ENCODE measurements around the gene HAUS2. TPM values are rescaled to one million over a fixed set of nuclear protein-coding genes. Genes with fewer than 3 reads are reported as not detected.

The HAUS2 gene
- total RNA-seq, 1 donor from 2014 or later, result 20.0 TPM

DNA sequence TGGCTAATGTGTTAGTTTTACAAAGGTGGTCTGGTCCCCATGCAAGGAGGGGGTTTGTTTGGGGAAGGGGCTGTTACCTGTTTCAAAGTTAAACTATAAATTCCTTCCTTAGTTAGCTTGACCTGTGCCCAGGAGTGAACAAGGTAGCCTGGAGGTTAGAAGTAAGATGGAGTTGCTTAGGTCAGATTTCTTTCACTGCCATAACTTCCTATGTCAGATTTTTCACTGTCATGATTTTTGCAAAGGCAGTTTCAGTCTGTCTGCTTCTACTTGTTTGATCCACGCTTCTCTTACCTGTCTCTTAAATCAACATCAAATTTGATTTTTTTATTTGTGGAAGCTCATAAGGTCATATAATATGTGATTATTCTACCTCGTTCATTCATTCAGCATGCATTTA is 55.3 kb downstream of the HAUS2 start:
- intact Hi-C loops (cut with DNase I), result no loop called here
- DNase-seq (ENCODE audit: low spot score) (no peak), ATAC-seq (no peak)

GRCh38 chr15:42604894-42605744 is 56.5 kb downstream of the HAUS2 start:
- DNase-seq (ENCODE audit: low spot score) (no peak), ATAC-seq (peak; percentile 83)
- intact Hi-C loops (cut with DNase I), result no loop called here

GRCh38 chr15:42605796-42606195 is 57.2 kb downstream of the HAUS2 start:
- ATAC-seq (no peak), DNase-seq (ENCODE audit: low spot score) (no peak)
- intact Hi-C loops (cut with DNase I), result no loop called here

GRCh38 chr15:42608110-42608531 is 59.5 kb downstream of the HAUS2 start:
- DNase-seq (ENCODE audit: low spot score) (no peak), ATAC-seq (no peak)
- intact Hi-C loops (cut with DNase I), result no loop called here

GRCh38 chr15:42608752-42609488 is 60.3 kb downstream of the HAUS2 start:
- intact Hi-C loops (cut with DNase I), result no loop called here
- DNase-seq (ENCODE audit: low spot score), result no peak
- ATAC-seq, result no peak

GRCh38 chr15:42611532-42611931 is 62.9 kb downstream of the HAUS2 start:
- no peak for DNase-seq (ENCODE audit: low spot score)
- intact Hi-C loops (cut with DNase I), result no loop called here
- ATAC-seq, result no peak

- ATAC-seq (no peak), DNase-seq (ENCODE audit: low spot score) (no peak)
- intact Hi-C loops (cut with DNase I), result no loop called here
These were observed 63.8 kb downstream of the HAUS2 start for GRCh38 chr15:42612367-42612912.

- intact Hi-C loops (cut with DNase I), result no loop called here
- no peak for ATAC-seq
These were observed 67.5 kb downstream of the HAUS2 start for GRCh38 chr15:42616107-42616506.

More at GRCh38 chr15:42616107-42616506, 67.5 kb downstream of the HAUS2 start:
- no peak for DNase-seq (ENCODE audit: low spot score)

Other genes starting within 250 kb of the HAUS2 start
- gene CAPN3, start 189.3 kb upstream of the HAUS2 start, total RNA-seq, result 21.9 TPM
- 87.8 TPM for gene ZNF106, start 57.7 kb upstream of the HAUS2 start, total RNA-seq
- gene SNAP23, start 53.2 kb upstream of the HAUS2 start, total RNA-seq, result 75.7 TPM
- 19.8 TPM for gene LRRC57, start within 50 bp of the HAUS2 start, total RNA-seq
- 77.3 TPM for gene STARD9, start 26.8 kb downstream of the HAUS2 start, total RNA-seq
- gene CDAN1, start 188.3 kb downstream of the HAUS2 start, total RNA-seq, result 21.3 TPM